NCI-H1694 (cell line): Measurements from ENCODE around the gene GTPBP2.
"Not testable (repeated sequence)": the region's sequence is repeated elsewhere in the genome, so short reads cannot be mapped to it uniquely, and the experiment has no call there.

Experiments used
- DNase-seq: peaks from one replicate; lab custom pipeline; 2025; lab: John Stamatoyannopoulos, UW

Gene GTPBP2

DNA sequence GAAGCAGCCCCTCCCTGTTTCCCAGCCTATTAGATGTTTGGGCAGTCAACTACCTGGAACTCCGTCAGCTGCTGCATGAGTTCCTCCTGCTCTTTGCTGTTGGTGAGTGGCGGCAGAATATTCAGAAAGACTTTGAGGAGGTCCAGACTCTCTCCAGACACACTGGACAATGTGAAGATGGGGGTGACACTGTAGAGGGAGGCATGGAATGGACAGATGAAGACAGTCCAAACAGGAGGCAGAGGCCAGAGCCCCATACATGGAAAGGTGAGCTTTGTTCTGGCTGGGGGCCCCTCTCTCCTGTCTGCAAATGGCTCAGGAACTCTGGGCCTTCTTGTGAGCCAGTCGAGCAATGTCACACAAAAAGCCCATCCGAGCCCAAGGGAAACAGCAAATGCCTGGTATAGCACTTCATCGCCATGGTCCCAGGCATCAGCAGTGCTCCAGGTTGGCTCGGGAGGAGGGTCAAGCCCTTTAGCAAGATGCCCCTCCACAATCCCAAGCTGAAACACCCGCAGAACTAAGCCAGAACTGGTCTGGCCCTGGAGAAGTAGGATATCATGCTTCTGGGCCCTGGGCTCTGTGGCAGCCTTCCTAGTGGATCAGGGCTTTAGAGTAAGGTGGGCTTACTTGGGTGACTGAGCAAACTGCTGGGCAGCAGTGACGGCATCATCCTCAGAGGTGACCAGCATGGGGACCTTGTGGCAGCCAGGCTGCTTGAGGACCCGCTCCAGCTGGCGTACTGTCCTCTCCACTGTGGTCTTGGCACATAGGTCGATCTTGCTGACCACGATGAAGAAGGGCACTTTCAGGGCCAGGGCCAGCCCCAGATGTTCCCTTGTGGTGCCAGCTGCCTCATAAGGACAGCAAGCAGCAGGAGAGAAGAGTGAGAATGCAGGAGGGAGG, 4.9 kb downstream of the GTPBP2 start:
- no peak for DNase-seq

DNA sequence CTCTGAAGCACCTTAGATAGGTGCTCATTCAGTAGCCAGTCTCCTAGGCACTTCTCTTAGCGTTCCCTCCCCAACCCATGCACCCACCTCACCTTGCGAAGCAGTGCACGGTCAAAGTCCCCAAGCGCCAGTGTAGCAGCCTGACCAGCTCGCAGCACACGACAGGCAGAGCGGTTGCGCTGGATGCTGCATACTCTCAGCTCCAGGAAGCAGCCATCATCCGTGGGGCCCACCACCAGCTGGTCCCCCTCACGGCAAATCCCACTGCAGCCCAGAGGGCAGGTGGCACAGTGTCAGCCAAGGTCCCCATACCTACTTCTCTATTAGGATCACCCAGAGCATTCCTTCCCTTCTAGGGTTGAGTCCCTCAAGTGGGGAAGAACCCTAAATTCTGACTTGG, 6.5 kb downstream of the GTPBP2 start:
- no peak for DNase-seq

DNA sequence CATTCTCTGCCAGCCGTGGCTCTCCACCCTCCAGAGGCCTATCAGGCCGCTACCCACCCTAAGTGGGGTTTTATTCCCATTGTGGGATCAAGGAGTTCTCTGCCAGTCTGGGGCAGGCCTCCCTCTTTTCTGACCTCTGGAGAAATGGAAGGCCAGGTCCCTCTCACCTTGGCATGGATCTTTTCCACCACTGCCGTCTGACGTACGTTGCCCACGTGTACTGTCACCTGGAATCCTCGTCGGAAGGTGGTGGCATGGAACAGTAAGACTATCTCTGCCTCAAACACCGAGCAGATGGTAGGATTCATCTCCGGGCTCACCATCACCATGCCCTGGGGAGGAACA, 7.3 kb downstream of the GTPBP2 start:
- no peak for DNase-seq

DNA sequence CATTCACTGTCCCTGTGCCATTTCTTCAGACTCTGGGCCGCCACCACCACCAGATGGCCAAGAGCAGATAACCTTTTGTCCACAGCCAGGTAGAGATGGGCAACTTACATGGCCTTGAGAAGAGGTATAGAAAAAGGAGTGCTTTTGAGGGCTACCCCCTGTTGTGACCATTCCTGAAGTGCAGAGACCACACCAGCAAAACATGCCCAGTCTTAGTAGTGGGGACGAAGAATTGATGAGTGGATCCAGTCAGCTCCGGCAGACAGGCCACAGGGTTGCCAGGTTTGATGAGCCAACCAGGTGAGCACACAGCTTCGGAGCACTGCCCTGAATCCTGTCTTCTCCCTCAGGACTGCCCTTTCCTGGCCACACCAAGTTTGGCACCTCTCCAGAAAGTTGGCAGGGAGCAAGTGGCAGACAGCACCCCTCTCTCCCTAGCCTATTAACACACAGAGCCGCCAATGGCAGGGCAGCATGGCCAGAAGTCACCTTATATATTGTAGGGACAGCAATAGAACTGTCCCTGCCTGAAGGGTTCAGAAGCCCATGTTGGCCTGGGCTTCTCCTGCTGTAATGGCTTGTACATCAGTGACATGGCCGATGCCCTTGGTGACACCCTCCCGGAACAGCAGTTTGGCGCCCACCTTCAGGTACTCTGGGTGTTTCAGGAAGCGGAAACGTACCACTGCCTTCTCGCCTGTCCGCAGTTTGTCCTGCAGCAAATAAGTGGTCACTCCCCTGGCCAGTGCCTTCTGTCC, 7.8 kb downstream of the GTPBP2 start:
- DNase-seq = no peak

DNA sequence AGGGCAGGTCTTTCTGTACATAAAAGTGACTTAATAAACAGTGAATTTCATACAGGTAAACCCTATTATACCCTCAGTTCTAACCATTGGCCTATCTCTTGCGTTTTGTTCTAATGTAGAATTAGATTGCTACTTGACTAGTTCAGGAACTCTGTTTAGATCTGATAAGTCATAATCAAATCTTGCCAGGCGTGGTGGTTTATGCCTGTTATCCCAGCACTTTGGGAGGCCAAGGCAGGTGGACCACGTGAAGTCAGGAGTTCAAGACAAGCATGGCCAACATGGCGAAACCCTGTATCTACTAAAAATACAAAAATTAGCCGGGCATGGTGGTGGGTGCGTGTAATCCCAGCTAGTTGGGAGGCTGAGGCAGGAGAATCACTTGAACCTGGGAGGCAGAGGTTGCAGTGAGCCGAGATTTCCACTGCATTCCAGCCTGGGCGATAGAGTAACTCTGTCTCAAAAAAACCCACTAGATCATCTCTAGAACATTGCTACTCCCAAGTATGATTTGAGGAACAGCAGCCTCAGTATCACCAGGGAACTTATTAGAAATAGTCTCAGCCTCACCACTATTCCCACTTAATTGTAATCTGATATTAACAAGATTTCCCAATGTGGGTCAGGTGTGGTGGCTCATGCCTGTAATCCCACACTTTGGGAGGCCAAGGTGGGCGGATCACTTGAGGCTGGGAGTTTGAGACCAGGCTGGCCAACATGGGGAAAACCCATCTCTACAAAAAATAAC, 12.2 kb downstream of the GTPBP2 start:
- no peak for DNase-seq

DNA sequence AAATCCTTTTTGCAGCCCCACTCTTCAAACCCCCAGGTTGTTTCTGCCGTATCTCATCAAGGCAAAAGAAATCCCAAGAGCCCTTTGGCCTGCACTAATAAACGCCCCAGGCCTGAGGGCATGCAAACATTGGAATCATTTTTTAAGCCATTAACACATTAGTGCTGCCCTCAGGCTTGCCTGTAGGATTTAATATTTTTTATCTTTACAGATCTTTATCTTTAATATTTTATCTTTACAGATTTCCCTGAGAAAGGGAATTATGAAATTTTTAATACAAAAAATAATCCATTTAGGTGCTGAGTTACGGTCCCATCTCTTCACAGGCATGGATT, 14.7 kb downstream of the GTPBP2 start:
- no peak for DNase-seq

DNA sequence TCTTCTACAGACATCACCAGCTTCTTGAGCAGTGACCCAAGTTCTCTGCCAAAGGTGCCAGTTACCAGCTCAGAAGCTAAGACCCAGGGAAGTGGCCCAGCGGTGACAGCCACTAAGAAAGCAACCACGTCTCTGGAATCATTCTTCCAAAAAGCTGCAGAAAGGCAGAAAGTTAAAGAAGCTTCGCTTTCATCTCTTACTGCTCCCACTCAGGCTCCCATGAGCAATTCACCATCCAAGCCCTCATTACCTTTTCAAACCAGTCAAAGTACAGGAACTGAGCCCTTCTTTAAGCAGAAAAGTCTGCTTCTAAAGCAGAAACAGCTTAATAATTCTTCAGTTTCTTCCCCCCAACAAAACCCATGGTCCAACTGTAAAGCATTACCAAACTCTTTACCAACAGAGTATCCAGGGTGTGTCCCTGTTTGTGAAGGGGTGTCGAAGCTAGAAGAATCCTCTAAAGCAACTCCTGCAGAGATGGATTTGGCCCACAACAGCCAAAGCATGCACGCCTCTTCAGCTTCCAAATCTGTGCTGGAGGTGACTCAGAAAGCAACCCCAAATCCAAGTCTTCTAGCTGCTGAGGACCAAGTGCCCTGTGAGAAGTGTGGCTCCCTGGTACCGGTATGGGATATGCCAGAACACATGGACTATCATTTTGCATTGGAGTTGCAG, 15.2 kb downstream of the GTPBP2 start:
- no peak for DNase-seq

DNA sequence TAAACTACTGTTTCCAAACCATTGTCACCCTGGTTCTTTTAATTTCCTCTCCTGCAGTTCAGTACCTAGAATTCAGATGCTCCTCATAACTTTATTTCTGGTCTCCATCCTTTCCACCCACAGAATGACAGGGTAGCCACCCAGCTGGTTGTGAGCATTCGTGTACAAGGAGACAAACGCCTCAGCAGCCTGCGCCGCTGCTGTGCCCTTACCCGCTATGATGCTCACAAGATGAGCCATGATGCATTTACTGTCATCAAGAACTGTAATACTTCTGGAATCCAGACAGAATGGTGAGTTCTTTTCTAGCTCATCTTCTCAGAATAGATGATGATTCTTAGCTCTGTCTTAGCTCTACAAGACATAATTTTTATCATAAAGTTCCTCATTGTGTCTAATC, 18.6 kb downstream of the GTPBP2 start:
- DNase-seq = no peak

DNA sequence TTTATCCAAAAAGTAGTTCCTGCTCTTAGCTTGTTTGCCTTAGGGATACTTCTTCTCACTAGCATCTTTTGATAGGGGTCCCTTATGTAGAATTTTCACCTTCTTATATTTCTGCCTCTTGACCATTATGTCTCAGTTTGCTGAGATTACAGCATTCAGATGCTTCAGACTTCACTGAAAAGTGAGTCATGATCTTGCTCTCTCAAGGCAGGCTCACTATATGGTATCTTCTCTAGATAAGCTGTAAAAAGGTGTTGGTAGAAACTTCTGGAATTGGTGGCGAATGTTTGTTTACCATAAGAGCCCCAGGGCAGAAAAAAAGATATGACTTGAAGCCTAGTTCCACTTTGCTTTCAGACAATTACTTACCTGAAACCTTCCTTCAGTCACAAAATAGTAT, 19.7 kb downstream of the GTPBP2 start:
- no peak for DNase-seq

DNA sequence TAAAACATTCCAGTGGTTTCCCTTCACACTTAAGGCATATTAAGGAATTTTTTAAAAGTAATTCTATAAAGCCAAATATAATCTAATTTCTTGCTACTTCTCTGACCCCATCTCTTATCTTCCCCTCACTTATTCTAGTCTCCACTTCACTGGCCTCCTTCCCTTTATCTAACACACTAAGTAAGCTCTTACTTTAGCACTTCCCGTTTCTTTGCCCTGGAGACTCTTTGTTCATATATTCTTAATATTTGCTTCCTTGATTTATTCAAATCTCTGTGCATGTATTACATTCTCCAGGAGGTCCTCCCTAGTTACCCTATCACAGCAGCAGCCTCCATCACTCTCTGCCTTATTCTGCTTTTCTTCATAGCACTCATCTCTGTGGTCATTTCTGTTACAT, 20.3 kb downstream of the GTPBP2 start:
- DNase-seq = no peak

DNA sequence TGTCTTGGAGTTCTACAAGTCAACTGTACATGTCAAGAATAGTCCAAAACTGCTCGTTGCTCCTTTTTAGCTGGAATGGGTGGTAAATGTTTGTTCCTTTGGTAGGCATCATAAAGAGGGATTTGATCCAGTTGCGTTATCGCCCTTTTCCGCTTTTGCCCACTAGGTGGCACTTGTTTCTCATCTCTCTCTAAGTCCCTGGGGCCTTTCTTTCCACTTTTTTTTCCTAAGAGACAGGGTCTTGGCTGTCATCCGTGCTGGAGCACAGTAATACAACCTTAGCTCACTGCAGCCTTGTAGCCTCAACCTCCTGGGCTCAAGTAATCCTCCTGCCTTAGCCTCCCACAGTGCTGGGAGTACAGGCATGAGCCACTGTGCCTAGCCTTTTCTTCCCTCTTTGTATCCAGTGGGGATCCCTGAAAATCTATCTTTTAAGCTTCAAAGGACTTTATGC, 20.7 kb downstream of the GTPBP2 start:
- DNase-seq = peak; percentile 84

DNA sequence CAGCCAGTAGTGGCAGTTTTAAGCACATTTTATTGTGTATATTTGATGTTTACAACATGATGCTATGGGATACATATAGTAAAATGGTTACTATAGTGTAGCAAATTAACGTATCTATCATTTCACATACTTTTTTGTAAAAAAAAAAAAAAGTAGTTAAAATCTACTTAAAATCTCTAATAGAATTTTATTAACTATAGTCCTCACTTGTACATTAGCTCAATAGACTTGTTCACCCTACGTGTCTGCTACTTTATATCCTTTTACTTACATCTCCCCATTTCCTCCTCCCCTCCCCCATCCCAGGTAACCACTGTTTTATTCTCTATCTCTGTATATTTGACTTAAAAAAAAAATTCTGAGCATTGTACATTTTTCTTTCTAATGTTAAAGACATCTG, 23.0 kb downstream of the GTPBP2 start:
- DNase-seq = no peak

DNA sequence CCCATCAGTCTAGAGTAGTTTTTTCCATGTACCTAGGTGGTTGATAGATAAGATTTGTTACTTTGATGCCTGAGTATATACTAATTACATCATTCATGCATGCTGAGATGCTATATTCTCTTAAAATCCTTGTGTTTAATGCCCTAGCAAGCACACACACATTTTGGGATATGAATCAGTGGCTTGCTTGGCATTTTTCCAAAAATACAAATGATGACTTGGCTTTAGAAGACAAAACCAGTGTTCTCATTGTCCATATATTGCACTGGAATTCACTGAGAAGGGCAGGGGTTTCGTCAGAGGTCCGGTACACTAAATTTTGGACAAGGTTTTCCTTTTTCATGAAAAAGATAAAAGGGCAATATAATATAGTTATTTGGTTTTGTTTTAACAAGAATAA, 24.9 kb downstream of the GTPBP2 start:
- DNase-seq = no peak

DNA sequence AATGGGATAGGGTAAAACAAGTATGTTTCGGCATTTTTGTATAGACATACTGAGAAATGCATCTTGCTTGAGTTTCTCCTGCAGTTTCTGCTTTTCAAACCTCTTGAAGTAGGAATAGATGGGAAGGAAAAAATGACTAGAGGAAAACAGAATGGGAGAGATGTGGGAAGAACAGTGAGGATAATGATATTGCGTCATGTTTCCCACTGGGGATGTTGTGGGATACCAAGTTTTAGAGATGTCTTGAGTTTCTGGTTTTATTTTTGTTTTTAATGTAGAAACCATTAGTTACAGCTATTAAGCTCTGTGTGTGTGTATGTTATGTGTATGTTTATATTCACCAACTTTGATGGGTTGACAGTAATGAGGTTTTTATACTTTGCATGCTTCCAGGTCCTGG, 28.5 kb downstream of the GTPBP2 start:
- DNase-seq = no peak

DNA sequence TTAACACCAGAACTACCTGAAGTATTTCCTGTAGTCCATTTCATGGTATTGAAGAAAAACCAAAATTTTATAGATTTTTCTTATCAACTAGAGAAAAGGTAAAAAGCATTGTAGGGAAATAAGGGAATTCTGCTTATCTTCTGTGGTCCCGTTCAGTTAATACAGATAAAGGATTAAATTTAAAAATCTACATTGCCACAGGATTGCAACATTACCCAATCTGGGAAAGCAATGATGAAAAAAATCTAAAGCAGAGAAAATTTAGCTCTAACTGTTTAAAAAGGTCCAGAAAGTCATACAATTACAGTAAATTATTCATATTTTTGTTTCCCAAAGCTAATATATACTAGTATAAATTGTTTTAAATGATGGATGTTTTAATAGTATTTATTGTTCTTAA, 35.1 kb downstream of the GTPBP2 start:
- DNase-seq = no peak

DNA sequence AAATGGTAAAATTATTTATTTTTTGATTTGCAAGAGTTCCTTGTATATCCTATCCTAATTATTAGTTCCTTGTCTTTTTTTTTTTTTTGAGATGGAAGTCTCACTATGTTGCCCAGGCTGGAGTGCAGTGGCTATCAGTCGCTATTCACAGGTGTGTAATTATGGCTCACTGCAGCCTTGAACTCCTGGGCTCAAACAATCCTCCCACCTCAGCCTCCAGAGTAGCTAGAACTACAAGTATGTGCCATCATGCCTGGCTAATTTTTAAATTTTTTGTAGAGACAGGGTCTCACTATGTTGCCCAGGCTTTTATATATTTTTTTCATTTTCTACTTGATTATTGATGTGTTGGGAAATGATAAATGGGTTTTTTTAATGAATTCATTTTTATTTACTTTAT, 39.5 kb downstream of the GTPBP2 start:
- DNase-seq = not testable (repeated sequence)

DNA sequence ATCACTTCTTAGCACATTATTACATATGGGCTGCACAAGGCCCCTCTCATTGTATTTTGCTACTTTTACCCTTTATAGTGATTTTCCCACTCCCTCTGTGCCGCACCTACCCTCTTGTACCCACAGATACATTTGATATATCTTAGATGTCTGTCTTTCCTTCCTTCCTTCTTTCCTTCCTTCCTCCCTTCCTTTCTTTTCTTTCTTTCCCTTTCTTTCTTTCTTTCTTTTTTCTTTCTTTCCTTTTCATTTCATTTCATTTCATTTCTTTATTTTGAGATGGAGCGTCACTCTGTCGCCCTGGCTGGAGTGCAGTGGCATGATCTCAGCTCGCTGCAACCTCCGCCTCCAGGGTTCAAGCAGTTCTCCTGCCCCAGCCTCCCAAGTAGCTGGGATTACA, 40.9 kb downstream of the GTPBP2 start:
- no peak for DNase-seq

DNA sequence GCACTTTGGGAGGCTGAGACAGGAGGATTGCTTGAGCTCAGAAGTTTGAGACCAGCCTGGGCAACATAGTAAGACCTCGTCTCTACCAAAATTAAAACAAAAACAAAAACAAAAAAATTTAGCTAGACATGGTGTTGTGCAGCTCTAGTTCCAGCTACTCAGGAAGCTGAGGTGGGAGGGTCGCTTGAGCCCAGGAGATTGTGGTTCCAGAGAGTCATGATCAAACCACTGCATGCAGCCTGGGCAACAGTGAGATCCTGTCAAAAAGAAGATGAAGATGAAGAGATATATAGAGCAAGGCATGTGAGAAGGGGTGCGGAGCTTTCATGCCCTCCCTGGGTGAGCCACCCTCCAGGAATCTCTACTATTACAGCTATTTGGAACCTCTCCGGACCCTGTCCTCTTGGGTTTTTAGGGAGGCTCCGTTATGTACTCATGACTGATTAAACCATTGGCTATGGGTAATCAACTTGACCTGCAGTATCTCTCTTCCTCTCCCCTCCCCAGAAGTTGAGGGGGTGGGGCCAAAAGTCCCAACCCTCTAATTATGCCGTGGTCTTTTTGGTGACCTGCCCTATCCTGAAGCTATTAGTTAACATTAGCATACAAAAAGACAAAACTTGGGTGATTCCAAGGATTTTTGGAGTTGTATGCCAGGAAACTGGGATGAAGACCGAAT, 44.0 kb downstream of the GTPBP2 start:
- no peak for DNase-seq

DNA sequence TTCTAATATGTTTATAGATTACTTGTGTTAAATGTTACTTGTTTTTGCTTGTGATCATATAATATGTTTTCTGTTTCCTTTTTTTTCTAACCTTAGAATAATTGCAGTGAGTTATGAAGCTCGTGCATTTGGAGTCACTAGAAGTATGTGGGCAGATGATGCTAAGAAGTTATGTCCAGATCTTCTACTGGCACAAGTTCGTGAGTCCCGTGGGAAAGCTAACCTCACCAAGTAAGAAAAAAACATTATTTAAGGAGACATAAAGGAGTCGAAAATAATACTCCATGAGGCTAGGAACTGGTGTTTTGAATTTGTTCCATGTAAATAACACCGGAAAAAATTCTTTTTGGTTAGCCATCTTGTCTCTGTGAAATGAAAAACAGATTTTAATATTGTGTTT, 46.2 kb downstream of the GTPBP2 start:
- DNase-seq = no peak

DNA sequence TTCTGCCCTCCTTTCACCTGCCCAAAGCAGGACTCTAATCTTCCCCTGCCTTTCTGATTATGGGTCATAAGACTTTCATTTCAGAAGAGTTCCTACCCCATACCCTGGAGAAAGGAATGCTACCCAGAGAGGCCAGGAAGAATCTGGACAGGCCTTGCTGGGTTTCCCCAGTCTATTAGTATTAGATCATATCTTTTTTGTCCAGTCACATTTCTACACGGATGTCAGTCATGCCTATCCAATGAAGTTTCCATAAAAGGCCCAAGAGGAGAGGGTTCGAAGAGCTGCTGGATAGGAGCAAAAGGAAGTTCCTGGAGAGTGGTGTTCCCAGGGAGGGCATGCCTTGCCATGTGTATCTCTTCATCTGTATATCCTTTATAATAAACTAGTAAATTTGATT, 49.9 kb downstream of the GTPBP2 start:
- DNase-seq = no peak

DNA sequence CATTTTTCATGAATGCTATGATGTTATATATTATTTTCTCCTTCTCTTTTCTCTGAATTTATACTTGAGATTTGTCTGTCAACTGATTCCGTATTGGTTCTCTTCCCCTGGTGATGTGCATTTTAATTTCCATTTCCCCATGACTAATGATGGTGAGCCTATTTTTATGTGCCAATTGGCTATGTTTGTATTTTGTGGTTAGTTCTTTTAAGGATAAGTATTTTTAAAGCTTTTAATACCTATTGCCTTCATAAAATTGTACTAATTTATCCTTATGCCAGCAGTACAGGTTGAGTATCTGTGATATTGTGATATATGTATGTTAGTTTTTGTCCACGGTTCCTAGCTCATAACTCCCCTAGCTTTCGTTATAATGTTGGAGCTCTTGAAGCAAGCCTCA, 50.3 kb downstream of the GTPBP2 start:
- DNase-seq = no peak
